A549 treated with dexamethasone at 1 μM for 4 hours (cell line): ENCODE results near the gene HLA-G. TPM values are rescaled to one million over a fixed set of nuclear protein-coding genes. Genes with fewer than 3 reads are reported as not detected.

Experiments used
- total RNA-seq: library from RNA; stranded (reverse); fragments of 200-300 nt; extraction: Qiagen RNA extraction; gene quantifications from 5 replicates; pipeline ENCODE4 v1.2.3, GENCODE V29; 2022

HLA-G gene
- not detected in 5 replicates for total RNA-seq

GRCh38 chr6:29827579-29828470 lies at the start of gene HLA-G:
Gene HLA-G (plus strand): TSS chr6:29827825. CDS start chr6:29827845, 20 bp downstream.

Other genes with a start within 250 kb of the HLA-G start
- not detected in 5 replicates for gene OR2H2, start 242.7 kb upstream of the HLA-G start, total RNA-seq
- 2.4 to 5.9 TPM (median 4.3 TPM) in 5 replicates for gene GABBR1, start 194.6 kb upstream of the HLA-G start, total RNA-seq
- not detected in 5 replicates for gene MOG, start 170.7 kb upstream of the HLA-G start, total RNA-seq
- not detected in 5 replicates for gene ZFP57, start 146.7 kb upstream of the HLA-G start, total RNA-seq
- 3.3 to 4.0 TPM (median 3.8 TPM) in 5 replicates for gene HLA-F, start 104.4 kb upstream of the HLA-G start, total RNA-seq
- 120 to 143 TPM (median 135 TPM) in 5 replicates for gene HLA-A, start 114.7 kb downstream of the HLA-G start, total RNA-seq
- gene POLR1H, start 233.4 kb downstream of the HLA-G start, total RNA-seq: 29.0 to 31.5 TPM (median 30.1 TPM) in 5 replicates
- gene PPP1R11, start 239.4 kb downstream of the HLA-G start, total RNA-seq: 37.8 to 43.5 TPM (median 41.4 TPM) in 5 replicates
- 0.06 to 0.10 TPM in 2 of 5 replicates, not detected in the others for gene RNF39, start 247.9 kb downstream of the HLA-G start, total RNA-seq